Measurements from ENCODE around the gene NSUN5. TPM values are rescaled to one million over a fixed set of nuclear protein-coding genes. Genes with fewer than 3 reads are reported as not detected.

NSUN5 gene
- polyA plus RNA-seq, 1 donor from 2014 or later: 70.0 TPM

DNA sequence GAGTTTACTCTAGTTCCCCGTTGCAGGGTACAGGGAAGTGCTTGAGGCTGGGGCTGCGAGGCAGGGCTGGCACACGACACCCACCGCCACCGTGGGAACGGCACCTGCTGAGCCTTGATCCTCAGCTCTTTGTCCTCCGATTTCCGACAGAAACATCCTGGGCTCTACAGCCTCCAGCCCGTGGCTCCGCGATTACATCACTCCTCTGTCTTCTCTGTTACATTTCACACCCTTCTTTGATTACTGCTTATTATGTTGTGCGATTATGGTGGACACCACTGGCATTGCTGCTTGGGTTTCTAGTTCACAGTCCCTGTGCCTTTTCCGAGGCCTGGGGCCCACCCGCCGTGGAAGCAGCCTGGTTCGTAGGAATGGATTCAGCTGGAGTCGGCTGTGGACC, 46.2 kb upstream of the NSUN5 start:
- no peaks in the 10 kb centered on the region for H3F3A ChIP-seq (ENCODE audit: insufficient read depth, low read length, poor library complexity, severe bottlenecking)
- H3K27me3 ChIP-seq (ENCODE audit: insufficient read depth, low read depth, low read length): no peaks in the 10 kb centered on the region
- no peaks in the 10 kb centered on the region for H4K20me1 ChIP-seq (ENCODE audit: insufficient read depth)
- H3K4me3 ChIP-seq (ENCODE audit: low read length): no peak overlapping the region
- H2AFZ ChIP-seq (ENCODE audit: low read depth, low read length): no peak overlapping the region
- no peaks in the 10 kb centered on the region for H3K36me3 ChIP-seq (ENCODE audit: insufficient read depth, low read length)
- H3K79me2 ChIP-seq (replicated peaks; ENCODE audit: insufficient read depth, low read length): no peaks in the 10 kb centered on the region
- H3K9me2 ChIP-seq (ENCODE audit: insufficient read depth, low read length): no peaks in the 10 kb centered on the region
- H3K27ac ChIP-seq (ENCODE audit: low read length): no peak overlapping the region
- H3K4me2 ChIP-seq (ENCODE audit: low read length): no peak overlapping the region
- TF ChIP-seq MXI1 (conservative IDR thresholded peaks at IDR 0.05; ENCODE audit: poor library complexity, severe bottlenecking): no peak
- no peak for TF ChIP-seq EZH2 (IDR thresholded peaks at IDR 0.05; ENCODE audit: borderline replicate concordance, insufficient read depth, low read length, poor library complexity, severe bottlenecking)
- TF ChIP-seq EP300 (conservative IDR thresholded peaks at IDR 0.05; ENCODE audit: poor library complexity, severe bottlenecking): no peak
- TF ChIP-seq SMC3 (conservative IDR thresholded peaks at IDR 0.05; ENCODE audit: poor library complexity): no peak
- TF ChIP-seq, protein P1, sequence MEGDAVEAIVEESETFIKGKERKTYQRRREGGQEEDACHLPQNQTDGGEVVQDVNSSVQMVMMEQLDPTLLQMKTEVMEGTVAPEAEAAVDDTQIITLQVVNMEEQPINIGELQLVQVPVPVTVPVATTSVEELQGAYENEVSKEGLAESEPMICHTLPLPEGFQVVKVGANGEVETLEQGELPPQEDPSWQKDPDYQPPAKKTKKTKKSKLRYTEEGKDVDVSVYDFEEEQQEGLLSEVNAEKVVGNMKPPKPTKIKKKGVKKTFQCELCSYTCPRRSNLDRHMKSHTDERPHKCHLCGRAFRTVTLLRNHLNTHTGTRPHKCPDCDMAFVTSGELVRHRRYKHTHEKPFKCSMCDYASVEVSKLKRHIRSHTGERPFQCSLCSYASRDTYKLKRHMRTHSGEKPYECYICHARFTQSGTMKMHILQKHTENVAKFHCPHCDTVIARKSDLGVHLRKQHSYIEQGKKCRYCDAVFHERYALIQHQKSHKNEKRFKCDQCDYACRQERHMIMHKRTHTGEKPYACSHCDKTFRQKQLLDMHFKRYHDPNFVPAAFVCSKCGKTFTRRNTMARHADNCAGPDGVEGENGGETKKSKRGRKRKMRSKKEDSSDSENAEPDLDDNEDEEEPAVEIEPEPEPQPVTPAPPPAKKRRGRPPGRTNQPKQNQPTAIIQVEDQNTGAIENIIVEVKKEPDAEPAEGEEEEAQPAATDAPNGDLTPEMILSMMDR (IDR thresholded peaks at IDR 0.05; ENCODE audit: poor library complexity, severe bottlenecking): no peak
- no peak for TF ChIP-seq RAD21 (conservative IDR thresholded peaks at IDR 0.05)
- TF ChIP-seq, protein P2, sequence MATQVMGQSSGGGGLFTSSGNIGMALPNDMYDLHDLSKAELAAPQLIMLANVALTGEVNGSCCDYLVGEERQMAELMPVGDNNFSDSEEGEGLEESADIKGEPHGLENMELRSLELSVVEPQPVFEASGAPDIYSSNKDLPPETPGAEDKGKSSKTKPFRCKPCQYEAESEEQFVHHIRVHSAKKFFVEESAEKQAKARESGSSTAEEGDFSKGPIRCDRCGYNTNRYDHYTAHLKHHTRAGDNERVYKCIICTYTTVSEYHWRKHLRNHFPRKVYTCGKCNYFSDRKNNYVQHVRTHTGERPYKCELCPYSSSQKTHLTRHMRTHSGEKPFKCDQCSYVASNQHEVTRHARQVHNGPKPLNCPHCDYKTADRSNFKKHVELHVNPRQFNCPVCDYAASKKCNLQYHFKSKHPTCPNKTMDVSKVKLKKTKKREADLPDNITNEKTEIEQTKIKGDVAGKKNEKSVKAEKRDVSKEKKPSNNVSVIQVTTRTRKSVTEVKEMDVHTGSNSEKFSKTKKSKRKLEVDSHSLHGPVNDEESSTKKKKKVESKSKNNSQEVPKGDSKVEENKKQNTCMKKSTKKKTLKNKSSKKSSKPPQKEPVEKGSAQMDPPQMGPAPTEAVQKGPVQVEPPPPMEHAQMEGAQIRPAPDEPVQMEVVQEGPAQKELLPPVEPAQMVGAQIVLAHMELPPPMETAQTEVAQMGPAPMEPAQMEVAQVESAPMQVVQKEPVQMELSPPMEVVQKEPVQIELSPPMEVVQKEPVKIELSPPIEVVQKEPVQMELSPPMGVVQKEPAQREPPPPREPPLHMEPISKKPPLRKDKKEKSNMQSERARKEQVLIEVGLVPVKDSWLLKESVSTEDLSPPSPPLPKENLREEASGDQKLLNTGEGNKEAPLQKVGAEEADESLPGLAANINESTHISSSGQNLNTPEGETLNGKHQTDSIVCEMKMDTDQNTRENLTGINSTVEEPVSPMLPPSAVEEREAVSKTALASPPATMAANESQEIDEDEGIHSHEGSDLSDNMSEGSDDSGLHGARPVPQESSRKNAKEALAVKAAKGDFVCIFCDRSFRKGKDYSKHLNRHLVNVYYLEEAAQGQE (IDR thresholded peaks at IDR 0.05; ENCODE audit: borderline replicate concordance): no peak
- TF ChIP-seq TAF1 (IDR thresholded peaks at IDR 0.05; ENCODE audit: low read depth): no peak
- TF ChIP-seq POLR2AphosphoS5 (IDR thresholded peaks at IDR 0.05): no peak
- no peaks in the 10 kb centered on the region for H3K9me3 ChIP-seq (ENCODE audit: low read length)
- no peak overlapping the region for H3K9ac ChIP-seq (ENCODE audit: low read length)

DNA sequence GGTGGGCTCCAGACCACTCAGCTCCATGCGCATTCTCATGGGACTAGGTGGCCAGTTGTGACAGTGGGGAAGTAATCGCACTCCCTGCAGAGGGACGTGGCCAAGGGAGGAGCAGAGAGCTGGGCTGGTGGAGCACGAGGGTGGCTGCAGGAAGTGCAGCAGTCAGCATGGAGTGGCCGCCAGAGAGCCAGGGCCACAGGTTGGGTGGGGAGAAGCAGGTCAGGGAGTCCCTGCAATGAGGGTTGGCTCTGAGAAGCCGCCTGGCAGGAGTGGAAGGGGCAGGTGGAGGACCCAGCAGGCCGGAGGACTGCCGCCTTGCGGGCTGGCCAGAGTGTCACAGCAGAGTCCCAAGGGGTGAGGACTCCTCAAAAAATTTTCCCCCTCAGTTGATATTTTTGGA, 45.6 kb upstream of the NSUN5 start:
- H3K9ac ChIP-seq (ENCODE audit: low read length): no peak overlapping the region
- no peaks in the 10 kb centered on the region for H3K79me2 ChIP-seq (replicated peaks; ENCODE audit: insufficient read depth, low read length)
- H3K4me2 ChIP-seq (ENCODE audit: low read length): no peak overlapping the region
- H2AFZ ChIP-seq (ENCODE audit: low read depth, low read length): no peak overlapping the region
- no peaks in the 10 kb centered on the region for H3K27me3 ChIP-seq (ENCODE audit: insufficient read depth, low read depth, low read length)
- H3K9me2 ChIP-seq (ENCODE audit: insufficient read depth, low read length): no peaks in the 10 kb centered on the region
- H3K27ac ChIP-seq (ENCODE audit: low read length): no peak overlapping the region
- H3K4me3 ChIP-seq (ENCODE audit: low read length): no peak overlapping the region
- H3F3A ChIP-seq (ENCODE audit: insufficient read depth, low read length, poor library complexity, severe bottlenecking): no peaks in the 10 kb centered on the region
- TF ChIP-seq EP300 (conservative IDR thresholded peaks at IDR 0.05; ENCODE audit: poor library complexity, severe bottlenecking): no peak
- no peak for TF ChIP-seq EZH2 (IDR thresholded peaks at IDR 0.05; ENCODE audit: borderline replicate concordance, insufficient read depth, low read length, poor library complexity, severe bottlenecking)
- no peak for TF ChIP-seq POLR2AphosphoS5 (IDR thresholded peaks at IDR 0.05)
- TF ChIP-seq, protein P1 (IDR thresholded peaks at IDR 0.05; ENCODE audit: poor library complexity, severe bottlenecking): no peak
- no peaks in the 10 kb centered on the region for H4K20me1 ChIP-seq (ENCODE audit: insufficient read depth)
- H3K9me3 ChIP-seq (ENCODE audit: low read length): no peaks in the 10 kb centered on the region
- no peaks in the 10 kb centered on the region for H3K36me3 ChIP-seq (ENCODE audit: insufficient read depth, low read length)
